Nucleus accumbens (tissue), 56 donors: Measurements from ENCODE around the gene CBLC.

Source experiments
- DNase-seq, 56 donors: peaks; one replicate each; lab custom pipeline; 2025; lab: John Stamatoyannopoulos, UW

CBLC gene

DNA sequence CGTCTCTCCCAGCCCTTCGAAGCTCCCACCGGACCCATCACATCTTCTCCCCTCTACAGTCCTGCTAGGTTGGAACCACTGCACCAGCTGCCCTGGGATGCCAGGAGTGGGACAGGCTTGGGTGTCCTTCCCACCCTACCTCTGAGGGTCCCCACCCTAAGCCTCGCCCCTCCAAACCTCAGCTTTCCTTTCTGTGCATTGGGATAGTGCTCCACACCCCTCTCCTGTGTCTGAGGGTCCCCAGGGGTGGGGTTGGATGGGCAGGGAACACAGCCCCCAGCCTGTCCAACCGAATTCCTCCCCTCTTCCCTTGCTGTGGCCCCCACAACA, 31.1 kb upstream of the CBLC start:
- no peak for DNase-seq

DNA sequence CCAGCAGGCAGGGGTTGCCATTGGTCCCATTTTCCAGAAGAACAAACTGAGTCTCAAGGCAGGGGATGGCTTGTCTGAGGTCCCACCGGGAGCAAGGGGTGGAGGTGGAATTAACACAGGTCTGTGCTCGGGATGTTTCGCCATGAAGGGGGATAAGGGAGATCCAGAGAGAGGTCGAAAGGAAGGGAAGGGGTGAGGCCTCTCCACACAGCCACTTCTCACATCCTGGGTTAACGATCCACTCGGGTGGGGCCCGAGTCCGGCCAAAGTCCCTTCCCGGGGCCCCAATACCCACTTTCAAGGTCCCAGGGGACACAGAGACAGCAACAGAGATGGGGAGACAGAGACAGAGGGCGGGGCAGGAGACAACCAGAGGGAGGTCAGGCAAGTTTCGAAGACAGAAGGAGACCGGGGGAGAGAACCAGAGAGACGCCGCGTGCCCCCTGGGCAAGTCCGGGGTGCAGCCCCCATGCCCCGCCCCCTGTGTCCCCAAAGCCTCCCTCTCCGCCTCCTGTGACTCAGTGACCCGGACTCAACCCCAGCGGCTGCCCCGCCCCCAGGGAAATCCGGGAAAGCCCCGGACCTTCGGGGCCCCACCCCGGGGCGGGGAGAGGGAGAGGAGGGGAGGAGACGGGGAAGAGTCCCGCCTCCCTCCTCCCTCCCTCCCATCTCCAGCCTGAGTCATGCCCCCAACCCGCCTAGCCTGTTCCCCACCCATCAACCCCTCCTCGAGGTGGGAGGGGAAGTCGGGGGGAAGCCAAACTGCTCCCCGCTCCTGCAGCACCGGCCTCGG, 30.5 kb upstream of the CBLC start:
- peak in 49 of 56 donors; percentile 5 to 84 (median 37) for DNase-seq

DNA sequence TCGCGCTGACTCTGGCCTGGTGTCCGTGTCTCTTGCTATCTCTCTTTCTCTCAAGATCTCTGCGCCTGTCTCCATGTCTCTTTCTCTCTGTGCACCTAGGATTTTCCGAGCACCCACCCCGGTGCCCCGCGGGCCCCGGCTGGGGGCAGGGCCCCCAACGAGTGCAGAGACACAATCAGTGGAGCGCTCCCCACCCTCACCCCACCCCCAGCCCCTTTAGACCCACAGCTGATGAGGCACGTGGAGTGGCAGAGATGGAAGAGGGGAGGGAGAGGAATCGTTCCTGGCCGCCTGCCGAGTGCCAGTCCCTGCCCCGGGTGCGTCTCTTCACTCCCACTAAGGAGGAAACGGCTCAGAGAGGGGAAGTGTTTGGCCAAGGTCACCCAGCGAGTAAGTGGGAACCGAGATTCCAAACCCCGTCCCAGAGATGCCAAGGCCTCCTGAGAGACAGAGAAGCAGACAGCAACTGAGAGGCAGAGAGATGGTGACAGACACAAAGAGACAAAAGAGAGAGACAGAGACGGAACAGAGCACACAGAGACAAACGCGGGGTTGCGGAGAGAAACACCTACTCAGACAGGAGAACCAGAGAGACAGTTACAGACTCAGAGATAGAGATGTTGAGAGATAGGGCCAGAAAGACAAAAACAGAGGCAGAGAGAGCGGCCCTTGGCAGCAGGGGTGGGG, 29.8 kb upstream of the CBLC start:
- DNase-seq, result peak in 12 of 56 donors; percentile 11 to 46 (median 24)

DNA sequence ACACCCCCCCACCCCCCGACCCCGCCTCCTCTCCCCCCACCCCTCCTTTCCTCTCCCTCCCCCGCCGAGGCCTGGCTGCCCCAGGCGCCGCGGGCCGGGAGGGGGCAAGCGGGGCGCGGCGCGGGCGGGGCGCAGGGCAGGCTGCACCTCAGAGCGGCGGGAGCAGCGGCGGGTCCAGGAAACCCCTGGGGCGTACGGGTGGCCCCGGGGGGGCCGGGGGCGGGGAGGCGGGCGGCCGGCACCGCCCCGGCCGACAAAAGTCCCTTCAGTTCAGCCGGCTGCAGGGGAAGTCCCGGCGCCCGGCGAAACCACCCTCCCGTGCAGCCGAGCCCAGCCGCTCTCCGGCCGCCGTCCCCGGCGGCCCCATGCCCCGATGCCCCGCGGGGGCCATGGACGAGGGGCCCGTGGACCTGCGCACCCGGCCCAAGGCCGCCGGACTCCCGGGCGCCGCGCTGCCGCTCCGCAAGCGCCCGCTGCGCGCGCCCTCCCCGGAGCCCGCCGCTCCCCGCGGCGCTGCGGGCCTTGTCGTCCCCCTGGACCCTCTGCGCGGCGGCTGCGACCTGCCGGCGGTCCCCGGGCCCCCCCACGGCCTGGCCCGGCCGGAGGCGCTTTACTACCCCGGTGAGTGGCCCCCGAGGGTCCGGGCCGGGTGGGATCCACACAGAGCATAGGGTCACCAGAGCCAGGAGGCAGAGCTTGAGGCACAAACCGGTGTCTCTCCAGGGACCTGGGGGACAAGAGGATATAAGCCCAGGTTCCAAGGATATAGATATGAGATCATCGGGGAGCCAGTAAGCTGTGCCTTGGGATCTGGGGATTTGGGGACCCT, 29.1 kb upstream of the CBLC start, which contains the start of gene BCL3:
Gene BCL3 (plus strand): TSS at position 283 of the 829 bp plus-strand sequence. CDS start 83 bp downstream, at position 366.
- peak in 16 of 56 donors; percentile 12 to 55 (median 25) for DNase-seq

DNA sequence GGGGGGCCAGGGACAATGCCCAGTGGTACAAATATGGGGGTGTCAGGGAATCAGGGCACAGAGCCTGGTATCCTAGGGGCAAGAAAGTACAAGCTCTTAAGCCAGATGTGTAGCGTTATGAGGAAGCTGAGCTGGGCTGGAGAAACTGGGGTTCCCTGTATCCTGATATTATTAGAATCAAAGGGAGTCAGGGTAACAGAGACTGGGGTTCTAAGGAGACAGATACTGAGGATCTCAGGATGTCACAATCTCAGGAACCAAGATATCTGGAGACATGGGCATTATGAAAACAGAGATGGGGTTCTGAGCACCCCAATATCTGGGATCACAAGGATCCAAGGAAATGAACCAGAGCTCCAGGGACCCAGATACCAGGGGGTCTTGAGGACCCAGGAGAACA, 28.4 kb upstream of the CBLC start:
- no peak for DNase-seq

DNA sequence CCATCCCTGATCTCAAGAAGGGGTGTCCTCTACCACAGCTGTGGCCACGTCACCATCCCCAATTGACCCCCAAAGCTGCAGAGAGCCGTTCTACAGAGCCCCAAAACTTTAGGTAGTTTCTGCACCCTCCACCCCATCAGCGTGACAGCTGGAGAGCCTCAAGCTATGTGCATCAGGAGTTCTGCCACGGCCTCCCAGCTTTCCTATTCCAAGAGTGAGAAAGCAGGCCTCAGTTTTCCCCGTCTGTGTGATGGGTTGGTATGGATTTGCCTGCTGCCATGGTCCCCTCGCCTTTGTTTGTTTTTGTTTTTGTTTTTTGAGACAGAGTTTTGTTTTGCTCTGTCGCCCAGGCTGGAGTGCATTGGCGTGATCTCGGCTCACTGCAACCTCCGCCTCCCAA, 27.7 kb upstream of the CBLC start:
- no peak for DNase-seq

DNA sequence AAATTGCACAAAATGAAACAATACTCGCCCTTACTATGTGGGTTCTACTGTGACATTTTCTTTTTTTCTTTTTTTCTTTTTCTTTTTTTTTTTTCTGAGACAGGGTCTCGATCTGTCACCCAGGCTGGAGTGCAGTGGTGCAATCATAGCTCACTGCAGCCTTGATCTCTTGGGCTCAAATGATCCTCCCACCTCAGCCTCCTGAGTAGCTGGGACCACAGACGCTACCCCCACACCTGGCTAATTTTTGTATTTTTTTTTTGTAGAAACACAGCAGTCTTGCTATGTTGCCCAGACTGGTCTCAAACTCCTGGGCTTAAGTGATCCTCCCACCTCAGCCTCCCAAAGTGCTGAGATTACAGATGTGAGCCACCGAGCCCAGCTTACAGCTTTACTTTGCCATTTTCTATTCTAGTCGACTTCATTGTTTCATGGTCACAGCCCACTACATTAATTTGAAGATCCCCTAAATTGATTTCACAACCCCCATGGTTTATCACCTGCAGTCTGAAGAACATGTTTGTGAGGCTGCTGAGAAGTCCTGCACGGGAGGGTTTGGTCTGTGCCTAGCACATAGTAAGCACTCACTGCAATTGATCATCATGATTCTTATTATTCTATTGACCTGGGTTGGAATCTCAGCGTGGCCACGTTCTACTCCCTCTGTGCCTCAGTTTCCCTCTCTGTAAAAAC, 25.4 kb upstream of the CBLC start:
- DNase-seq, result no peak

DNA sequence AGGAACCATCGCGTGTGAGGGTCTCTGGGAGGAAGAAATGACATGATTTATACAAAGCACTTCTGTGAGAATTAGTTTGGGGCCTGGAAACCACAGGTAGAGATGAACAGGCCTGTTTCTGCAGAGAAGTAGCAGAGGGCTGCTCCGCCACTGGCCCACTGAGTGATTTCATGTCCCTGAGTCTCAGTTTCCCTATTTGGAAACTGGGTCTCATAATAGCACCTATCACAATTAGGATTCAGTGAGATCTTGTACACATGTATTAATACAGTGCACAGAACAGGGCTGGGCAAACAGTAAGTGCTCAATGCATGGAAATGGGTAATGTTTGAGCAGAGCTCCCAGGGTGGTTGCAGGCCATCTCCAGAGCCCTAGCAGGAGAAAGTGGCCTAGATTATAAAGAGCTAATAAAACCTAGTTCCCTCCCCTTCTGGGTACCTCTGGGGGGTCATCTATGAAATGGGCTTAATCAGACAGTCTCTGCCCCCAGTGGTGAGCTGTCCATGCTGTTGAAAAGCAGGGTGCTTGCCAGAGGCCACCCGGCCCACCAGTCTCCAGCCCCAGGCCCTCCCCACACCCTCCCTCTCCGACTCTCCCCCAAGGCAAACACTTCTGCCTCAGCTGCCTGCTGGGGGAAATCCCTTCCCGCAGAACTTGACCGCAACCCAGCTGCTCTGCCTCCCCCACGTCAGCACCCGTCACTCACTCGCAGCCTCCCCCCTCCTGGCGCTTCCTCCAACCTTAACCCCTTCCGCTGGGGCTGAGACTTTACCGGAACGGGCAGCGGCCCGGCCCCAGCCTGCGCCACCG, 24.7 kb upstream of the CBLC start:
- peak in 32 of 56 donors; percentile 2 to 67 (median 23) for DNase-seq

DNA sequence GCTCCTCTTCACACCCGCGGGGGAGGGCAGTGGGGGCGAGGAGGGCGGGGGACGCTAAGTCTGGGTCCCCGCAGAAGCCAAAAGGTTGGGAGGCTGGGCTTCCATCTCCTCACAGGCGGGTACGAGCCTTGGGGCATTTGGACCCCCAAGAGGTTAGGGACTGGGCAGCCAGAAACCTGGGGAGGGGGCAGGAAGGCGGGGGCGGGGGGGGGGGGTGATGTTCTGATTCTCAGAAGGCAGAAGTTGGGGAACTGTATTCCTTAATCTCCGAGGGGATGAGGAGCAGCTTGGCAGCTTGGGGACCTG, 24.1 kb upstream of the CBLC start:
- DNase-seq, result no peak

DNA sequence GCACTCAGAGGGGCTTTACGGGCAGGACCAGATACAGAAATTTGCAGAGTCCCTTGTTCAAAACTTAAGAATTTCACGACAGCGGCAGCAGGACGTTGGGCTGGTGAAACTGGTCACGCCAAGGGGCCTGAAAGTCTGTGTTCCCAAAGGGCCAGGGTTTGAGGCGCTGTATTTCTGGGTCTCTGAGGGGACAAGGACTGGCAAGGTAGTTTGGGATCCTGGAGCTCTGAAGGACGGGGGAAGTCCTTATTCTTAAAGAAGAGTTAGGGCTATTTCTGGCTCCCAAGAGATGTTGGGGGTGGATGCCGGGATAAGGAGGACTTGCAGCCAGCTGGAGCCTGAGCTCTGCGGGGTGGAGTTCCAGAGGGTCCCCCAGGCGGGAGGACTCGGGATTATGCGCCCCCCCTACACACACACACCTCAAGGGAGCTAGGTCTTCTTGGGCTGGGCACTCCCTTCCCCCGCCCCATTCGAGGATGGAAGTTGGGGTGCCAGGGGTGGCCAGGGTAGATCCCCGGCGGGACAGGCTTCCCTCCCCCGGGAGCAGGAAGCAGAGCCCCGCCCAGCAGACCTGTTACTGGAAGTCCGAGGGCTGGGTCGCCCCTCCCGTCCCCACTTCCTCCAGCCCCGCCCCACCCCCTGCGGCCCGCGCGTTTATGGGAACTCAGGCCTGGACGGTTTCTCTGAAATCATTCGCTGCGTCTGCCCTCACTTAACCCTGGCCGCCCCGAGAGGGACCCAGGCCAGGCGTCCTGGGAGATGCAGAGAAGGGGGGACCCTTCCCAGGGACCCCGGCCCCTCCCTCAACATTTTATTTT, 23.5 kb upstream of the CBLC start:
- peak in 15 of 56 donors; percentile 1 to 58 (median 13) for DNase-seq

DNA sequence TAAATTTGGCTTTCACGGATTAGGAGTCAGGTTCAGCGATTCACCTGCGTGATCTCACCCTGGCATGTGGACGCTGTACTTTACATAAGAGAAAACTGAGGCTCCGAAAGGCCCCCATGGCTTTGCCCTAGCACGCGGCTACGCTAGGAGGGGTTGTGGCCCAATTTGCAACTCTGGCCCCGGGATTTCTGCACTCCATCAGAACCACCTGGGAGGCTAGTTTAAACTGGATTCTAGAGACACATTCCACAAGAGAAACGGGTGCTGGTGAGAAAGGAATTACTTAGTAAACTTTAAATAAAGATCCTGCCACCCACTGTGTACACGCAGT, 23.0 kb upstream of the CBLC start:
- DNase-seq, result no peak

DNA sequence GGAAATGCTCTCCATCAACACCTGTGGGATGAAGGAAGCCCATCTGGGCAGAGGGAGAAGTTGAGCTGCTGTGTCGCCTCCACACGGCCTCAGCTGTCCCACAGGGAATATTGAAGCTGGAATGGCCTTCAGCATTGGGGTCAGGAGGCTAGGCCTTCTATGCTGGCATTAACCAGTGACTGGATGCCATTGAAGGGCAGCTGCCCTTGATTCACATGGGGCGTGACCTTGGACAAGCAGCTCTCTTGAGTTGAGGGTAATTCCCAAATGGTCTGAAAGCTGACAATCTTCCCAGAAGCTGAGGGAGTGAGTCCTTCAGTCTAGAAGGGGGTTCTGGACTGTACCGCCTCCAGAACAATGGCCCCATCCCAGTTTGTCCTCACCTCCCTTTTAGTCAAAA, 22.5 kb upstream of the CBLC start:
- DNase-seq, result no peak

DNA sequence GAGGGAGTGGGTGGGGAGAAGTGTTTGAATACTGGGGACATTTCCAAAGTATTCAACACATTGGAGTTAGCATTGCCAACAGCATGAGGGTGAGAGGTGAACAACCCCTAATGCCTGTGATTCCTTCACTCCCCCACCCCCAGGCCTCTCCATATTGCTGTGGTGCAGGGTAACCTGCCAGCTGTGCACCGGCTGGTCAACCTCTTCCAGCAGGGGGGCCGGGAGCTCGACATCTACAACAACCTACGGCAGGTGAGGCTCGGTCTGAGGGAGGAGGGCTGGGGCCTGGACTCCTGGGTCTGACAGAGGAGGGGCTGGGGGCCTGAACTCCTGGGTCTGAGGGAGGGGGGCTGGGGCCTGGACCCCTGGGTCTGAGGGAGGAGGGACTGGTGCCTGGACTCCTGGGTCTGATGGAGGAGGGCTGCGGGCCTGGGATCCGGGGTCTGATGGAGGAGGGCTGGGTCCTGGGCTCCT, 21.6 kb upstream of the CBLC start:
- no peak for DNase-seq

DNA sequence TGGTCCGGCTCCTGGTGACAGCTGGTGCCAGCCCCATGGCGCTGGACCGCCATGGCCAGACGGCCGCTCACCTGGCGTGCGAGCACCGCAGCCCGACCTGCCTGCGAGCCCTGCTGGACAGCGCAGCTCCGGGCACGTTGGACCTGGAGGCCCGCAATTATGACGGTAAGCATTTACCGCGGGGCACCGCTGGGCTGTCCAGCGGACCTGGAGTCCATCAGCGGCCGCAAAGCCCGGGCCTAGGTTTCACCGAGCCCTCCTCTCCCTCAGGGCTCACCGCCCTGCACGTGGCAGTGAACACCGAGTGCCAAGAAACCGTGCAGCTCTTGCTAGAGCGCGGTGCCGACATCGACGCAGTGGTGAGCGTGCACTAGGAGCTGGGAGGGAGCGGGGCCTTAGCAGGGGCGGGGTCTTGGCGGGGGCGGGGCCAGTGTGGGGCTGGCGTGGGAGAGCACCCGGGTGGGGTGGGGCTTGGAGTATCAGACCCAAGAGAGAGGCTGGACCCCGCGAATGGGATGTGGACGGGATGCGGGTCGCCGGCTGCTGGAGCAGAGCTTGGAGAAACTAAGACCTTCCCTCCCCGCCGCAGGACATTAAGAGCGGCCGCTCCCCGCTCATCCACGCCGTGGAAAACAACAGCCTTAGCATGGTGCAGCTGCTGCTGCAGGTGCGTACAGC, 20.5 kb upstream of the CBLC start:
- peak in 3 of 56 donors; percentile 12 to 36 (median 22) for DNase-seq

DNA sequence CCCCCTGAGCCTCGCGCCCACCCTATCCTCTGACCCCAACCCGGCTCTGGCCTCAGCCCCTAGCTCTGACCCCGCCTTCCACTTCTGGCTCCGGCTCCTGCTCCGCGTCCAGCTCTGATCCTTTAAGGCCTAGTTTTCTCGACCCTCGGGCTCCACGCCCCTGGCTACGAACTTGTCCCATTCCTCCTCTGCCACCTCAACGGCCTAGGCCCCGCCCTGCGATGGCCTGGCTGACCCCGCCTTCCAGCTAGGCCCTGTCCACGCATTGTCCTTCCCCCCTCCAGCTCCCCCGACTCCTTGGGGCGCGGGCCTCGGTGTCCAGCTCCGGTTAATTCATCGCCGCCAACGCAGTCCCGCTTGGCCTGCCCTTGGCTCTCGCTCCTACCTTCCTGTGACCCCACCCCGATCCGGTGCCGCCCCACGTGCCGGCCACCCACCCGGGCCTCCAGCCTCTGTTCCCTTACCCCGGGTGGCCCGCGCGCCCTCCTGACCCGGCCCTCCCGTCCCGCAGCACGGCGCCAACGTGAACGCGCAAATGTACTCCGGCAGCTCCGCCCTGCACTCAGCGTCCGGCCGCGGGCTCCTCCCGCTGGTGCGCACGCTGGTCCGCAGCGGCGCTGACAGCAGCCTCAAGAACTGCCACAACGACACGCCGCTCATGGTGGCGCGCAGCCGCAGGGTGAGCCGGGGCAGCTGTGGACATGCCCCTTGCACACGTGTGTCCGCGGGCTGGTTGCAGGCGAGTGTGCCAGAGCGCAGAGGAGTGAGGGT, 19.8 kb upstream of the CBLC start:
- peak in 15 of 56 donors; percentile 2 to 49 (median 12) for DNase-seq

DNA sequence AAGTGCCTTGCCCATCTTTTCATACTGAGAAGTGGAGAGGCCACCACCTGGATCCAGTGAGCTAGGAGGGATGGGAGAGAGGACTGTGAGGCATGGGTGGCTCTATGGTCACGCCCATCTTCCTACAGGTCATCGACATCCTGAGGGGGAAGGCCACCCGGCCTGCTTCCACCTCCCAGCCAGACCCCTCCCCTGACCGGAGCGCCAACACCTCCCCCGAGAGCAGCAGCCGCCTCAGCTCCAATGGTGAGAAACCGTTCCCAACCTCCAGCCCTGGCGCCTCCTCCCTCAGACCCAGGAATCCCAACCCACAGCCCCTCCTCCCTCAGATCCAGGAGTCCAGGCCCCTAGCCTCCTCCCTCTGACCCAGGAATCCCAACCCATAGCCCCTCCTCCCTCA, 19.1 kb upstream of the CBLC start:
- no peak for DNase-seq

DNA sequence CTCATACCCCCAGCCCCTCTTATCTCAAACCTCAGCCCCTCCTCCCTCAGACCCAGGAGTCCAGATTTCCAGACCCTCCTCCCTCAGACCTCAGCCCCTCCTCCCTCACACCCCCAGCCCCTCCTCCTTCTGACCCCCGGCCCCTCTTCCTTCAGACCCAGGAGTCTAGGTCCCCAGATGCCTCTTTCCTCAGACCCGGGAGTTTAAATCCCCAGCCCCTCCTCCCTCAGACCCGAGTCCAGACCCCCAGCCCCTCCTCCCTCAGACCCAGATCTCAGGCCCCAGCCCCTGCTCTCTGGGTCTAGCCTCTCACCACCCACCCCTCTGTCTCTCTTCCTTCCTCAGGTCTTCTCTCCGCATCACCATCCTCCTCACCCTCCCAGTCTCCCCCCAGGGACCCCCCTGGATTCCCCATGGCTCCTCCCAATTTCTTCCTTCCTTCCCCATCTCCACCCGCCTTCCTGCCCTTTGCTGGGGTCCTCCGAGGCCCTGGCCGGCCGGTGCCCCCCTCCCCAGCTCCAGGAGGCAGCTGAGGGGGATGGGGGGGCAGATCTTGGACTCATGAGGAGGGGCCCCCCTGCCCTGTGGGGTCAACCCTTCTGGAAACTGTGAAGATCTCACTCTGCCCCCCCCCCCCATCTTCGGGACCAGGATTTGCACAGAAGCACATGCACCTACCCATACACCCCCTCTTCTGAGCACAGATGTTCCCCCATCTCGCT, 18.4 kb upstream of the CBLC start:
- no peak for DNase-seq
